NCI-H460 (cell line): Measurements from ENCODE around the gene DLGAP4. TPM values are rescaled to one million over a fixed set of nuclear protein-coding genes. Genes with fewer than 3 reads are reported as not detected.
"Not testable (repeated sequence)": the region's sequence is repeated elsewhere in the genome, so short reads cannot be mapped to it uniquely, and the experiment has no call there.

Experiments used
- DNase-seq: peaks from one replicate; pipeline ENCODE4 v3.0.0-alpha.2; 2016; ENCODE audit warnings: low read depth; ENCODE audit errors: extremely low read depth
- total RNA-seq: library from RNA; depleted of rRNA; stranded (reverse); fragments of >200 nt; shearing (Covaris generic); gene quantifications from 2 replicates; pipeline ENCODE4 v1.2.3, GENCODE V29; 2014

Gene DLGAP4
- total RNA-seq, 1 experiment from 2014 or later: 10.4 TPM

DNA sequence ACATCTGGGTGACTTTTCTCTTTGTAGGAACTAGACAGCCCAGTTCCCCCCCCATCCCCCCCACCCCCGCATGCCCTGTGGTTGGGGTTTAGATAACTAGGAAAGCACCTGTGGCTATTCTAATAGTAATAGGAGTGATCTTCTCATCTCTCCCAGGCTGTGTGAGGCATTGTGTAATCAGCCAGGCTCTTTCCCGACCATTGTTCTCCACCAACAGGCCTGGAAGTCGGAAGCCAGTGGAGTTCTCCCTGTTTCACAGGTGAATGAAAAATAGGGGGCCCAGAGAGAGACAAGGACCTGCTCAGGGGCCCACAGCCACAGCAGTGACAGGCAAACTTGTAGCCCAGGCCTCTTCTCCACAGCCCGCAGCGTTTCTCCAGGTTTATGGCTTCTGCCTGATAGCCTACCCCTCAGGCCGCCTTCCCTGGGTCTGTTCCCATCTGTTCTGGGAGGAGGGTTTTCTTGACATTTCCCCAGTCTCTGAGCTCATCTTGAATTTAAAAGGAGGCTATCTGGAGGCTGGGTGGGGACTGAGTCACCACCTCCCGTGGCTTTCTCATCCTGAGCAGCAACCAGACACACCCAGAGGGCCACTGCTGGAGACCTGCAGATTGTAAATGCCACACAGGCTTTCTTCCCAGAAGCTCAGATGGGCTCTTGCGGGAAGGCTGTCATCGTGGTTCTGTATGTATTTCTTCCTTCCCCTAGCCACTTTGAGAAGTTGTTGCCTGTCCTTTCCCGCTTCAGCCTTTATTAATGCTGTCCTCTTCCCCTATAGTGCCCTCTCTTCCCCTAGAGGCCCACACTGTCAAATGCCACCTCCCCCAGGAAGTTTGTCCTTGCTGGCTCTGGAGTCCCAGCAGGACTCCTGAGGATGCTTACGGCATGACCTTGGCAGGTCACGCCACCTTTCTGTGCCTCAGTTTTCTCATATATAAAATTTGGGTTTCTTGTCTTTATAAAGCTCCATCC is 159.3 kb downstream of the DLGAP4 start:
- DNase-seq: peak; percentile 74

DNA sequence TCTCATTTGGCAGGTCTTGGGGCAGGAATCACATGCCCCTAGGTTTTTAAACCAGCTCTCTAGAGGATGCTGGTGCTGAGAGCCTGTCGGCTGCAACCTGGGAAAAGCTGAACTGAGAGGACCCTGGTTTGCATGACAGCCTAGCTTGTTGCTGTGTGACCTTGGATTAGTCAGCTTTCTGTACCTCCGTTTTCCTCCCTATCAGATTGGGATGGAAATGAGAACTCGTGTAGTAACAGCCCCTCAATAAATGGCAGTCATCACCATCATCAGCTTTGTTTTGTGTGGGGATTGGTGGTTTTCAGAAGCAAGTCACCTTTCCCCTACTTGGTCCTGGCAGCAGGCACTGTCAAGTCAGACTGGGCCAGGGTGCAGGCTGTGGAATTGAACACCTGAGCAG is 159.9 kb downstream of the DLGAP4 start:
- DNase-seq: no peak

DNA sequence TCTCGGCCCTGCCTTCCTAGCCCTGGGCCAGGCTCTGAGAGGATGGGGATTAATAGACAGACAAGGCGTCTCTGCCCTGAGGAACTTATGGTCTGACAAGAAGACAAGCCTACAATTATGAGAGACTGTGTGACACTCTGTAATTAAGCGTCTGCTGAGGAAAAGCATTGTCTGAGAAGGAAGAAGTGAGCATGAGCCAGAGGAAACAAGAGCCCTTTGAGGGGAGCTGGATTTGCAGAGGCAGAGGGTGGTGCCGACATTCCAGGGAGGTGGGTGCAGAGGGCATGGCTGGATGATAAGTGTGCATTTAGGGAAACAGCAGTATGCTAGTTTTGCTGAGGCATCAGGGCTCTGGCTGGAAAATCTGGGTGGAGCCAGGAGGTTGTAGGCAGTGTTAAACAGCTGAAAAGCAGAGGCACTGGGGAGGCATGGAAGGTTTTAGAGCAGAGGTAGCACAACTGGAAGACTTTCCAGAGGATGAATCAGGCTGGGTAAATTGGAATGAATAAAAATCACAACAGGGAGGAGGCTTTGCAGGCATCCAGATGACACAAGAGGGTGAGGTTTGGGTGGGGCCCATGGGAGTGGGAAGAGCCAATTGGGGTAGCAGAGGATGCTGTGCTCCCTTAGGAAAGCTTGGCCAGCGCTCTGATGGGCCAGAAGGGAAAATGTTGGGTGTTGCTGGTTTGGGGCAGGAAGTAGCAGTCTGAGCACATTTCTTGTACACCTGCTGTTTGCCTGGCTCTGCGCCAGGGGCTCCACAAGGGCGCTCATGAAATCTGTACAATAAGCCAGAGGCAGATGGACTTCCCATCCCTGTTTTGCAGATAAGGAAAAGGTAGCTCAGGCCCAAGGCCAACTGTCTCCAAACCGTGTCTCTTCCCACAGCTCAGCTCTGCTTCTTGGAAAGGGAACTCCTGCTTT is 161.2 kb downstream of the DLGAP4 start:
- DNase-seq: no peak

DNA sequence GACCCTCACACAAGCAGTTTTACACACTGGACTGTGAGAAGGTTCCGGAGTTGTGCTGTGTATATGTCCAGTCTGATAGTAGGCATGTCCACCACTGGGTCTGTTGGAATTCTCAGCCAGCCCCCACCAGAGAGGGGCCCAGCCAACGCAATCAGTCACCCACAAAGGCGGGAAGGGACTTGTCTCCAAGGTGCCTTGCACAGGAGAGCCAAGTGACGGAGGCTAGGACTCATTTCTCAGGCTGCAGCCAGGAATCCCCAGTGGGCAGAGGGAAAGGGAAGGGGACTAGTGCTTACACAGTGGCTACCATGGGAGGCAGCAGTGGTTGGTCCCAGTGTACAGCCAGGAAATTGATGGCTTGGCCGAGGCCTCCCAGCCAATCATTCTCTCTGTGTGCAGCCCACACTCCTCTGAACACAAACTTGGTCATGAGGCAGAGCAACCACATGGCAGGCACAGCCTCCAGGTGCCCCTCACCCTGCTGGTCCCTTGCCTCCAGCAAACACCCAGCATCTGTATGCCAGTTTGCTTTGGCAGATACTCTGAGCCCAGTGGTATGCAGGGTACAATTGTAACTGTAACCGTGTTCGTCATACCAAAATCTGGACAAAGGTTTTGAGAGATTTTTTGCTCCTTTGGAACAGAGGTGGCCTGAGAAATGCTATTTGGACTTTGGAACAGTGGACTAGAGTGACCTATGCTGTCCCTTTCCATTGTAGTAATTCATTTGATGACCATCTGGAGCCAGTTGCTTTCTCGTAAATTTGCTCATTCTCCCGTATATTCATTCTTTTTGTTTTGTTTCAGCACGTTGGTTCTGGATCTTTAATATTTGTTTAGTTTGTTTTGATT is 162.2 kb downstream of the DLGAP4 start:
- no peak for DNase-seq

GRCh38 chr20:36469973-36470372 is 163.8 kb downstream of the DLGAP4 start:
- no peak for DNase-seq

DNA sequence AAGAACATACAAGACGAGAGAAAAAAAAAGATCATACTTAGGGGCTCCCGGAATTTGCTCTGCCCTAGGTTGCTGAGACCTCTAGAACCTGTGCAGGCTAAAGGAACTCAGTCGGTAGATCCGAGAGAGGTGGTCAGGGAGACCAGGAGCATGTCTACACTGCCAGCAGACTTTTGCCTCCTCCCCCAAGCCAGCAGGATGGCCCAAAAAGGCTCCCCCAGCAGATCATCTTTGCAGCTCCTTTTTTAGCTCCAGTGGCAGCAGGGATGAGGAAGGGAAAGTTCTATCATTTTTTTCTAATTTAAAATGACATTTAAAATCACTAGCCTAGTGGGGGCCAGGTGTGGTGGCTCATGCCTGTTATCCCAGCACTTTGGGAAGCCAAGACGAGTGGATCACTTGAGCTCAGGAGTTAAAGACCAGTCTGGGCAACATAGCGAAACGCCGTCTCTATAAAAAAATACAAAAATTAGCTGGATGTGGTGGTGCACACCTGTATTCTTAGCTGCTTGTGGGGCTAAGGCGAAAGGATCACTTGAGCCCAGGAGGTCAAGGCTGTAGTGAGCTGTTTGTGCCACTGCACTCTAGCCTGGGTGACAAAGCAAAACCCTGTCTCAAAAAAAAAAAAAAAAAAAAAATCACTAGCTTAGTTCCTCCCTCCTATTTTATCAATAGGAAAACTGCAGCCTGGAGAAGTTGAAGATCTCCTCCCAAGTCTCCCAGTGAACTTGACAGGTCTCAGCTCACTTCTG is 165.9 kb downstream of the DLGAP4 start:
- DNase-seq: no peak

- DNase-seq: no peak
Measured at GRCh38 chr20:36472637-36473090, 166.5 kb downstream of the DLGAP4 start.

DNA sequence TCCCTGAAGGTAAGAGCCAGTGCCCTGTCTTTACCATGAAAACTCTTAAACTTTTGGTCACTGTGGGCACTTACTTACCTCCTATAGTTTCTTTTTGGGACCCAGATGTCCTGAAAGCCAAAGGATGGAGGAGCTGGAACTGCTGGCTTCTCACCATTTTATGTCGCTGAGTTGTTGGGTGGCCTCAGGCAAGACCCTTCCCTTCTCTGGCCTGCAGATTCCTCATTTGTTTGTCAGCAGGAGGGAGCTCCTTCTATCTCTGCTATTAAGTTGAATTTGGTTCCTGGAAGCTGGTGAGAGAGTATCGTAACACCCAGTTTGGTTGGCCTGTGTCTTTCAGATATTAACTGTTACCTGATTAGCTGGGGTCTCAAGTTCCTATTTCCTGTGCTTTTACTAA is 167.0 kb downstream of the DLGAP4 start:
- no peak for DNase-seq

DNA sequence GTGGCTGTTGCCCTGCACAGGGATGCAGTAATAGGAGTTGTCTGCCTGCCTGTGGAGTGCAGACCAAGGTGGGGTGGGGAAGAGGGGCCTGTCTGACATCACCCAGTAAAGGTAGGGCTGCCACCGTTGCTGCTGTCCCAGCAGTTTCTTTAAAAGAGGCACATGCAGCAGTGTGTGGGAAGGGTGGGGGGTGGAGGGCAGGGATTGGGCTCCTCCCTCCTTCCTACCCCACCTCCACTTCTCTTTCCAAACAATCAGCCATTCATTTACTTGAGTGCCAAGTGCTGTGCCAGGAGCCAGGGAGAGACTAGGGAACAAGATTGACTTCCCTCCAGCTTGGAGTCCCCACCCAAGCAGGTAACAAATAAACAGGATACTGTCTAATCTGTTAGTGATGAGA is 168.4 kb downstream of the DLGAP4 start:
- no peak for DNase-seq

- DNase-seq: not testable (repeated sequence)
Measured at GRCh38 chr20:36475054-36475453, 168.9 kb downstream of the DLGAP4 start.

- DNase-seq: no peak
Measured at GRCh38 chr20:36477475-36477874, 171.3 kb downstream of the DLGAP4 start.

GRCh38 chr20:36478137-36478905 is 172.2 kb downstream of the DLGAP4 start:
- no peak for DNase-seq

GRCh38 chr20:36479938-36480337 is 173.8 kb downstream of the DLGAP4 start:
- DNase-seq: no peak

- DNase-seq: no peak
Measured at GRCh38 chr20:36480456-36481048, 174.4 kb downstream of the DLGAP4 start.

GRCh38 chr20:36481380-36482043 is 175.4 kb downstream of the DLGAP4 start:
- DNase-seq: no peak

- DNase-seq: peak; percentile 67
Measured at GRCh38 chr20:36482044-36482473, 175.9 kb downstream of the DLGAP4 start.

- no peak for DNase-seq
Measured at GRCh38 chr20:36483209-36483918, 177.2 kb downstream of the DLGAP4 start.
